ENCODE measurements around the gene SYNGAP1. TPM values are rescaled to one million over a fixed set of nuclear protein-coding genes. Genes with fewer than 3 reads are reported as not detected.

SYNGAP1 gene
- total RNA-seq, 1 donor from 2014 or later = 6.5 TPM

GRCh38 chr6:33430991-33431879 is 11.4 kb downstream of the SYNGAP1 start:
- Histone ChIP-seq H3K4me3 (peak overlapping the region; percentile 27), H3K4me1 (peaks cover 73% of the 10 kb centered on the region), H3K27me3 (ENCODE audit: low read depth) (no peaks in the 10 kb centered on the region), H3K36me3 (peaks cover 13% of the 10 kb centered on the region), H3K27ac (replicated peaks) (no peak overlapping the region), H3K9me3 (replicated peaks) (no peaks in the 10 kb centered on the region)
- intact Hi-C loops (cut with micrococcal nuclease) = no loop called here
- TF ChIP-seq, protein P1, sequence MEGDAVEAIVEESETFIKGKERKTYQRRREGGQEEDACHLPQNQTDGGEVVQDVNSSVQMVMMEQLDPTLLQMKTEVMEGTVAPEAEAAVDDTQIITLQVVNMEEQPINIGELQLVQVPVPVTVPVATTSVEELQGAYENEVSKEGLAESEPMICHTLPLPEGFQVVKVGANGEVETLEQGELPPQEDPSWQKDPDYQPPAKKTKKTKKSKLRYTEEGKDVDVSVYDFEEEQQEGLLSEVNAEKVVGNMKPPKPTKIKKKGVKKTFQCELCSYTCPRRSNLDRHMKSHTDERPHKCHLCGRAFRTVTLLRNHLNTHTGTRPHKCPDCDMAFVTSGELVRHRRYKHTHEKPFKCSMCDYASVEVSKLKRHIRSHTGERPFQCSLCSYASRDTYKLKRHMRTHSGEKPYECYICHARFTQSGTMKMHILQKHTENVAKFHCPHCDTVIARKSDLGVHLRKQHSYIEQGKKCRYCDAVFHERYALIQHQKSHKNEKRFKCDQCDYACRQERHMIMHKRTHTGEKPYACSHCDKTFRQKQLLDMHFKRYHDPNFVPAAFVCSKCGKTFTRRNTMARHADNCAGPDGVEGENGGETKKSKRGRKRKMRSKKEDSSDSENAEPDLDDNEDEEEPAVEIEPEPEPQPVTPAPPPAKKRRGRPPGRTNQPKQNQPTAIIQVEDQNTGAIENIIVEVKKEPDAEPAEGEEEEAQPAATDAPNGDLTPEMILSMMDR (IDR thresholded peaks at IDR 0.05; ENCODE audit: borderline replicate concordance) = no peak
- peak; percentile 47 for DNase-seq

DNA sequence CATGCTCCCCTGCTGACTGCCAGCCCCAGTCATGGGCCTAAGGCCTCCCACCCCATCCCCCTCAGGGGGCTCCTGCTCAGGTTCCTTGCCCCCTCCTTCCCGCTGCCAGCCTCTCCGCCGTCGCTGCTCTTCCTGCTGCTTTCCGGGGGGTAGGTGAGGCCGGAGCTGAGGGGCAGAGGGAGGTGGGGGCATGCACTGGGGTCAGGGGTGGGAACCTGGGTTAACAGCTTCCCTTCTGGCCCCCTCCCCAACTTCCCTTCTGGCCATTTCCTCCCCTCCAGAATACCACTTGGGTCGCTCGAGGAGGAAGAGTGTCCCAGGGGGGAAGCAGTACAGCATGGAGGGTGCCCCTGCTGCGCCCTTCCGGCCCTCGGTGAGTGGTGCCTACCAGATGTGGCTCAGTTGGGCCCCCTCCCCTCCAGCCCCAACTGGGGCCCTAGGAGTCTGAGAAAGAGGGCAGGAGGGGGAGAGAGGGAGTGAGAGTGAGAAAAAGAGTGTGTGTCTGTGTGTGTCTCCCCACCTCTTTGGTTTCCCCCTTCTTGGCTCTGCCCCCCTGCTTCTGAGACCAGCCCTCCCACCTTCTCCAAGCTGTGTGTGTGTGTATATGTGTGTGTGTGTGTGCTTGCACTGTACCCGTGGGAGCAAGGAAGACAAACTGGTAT is 12.1 kb downstream of the SYNGAP1 start:
- Histone ChIP-seq H3K27ac (replicated peaks) (no peak overlapping the region), H3K4me1 (peaks cover 65% of the 10 kb centered on the region), H3K9me3 (replicated peaks) (no peaks in the 10 kb centered on the region), H3K27me3 (ENCODE audit: low read depth) (no peaks in the 10 kb centered on the region), H3K36me3 (peaks cover 21% of the 10 kb centered on the region), H3K4me3 (no peak overlapping the region)
- DNase-seq = no peak
- intact Hi-C loops (cut with micrococcal nuclease) = no loop called here
- TF ChIP-seq, protein P1 (IDR thresholded peaks at IDR 0.05; ENCODE audit: borderline replicate concordance) = no peak

- Histone ChIP-seq H3K4me1 (peaks cover 60% of the 10 kb centered on the region), H3K27ac (replicated peaks) (peak overlapping the region; percentile 24), H3K36me3 (peaks cover 26% of the 10 kb centered on the region), H3K9me3 (replicated peaks) (no peaks in the 10 kb centered on the region), H3K4me3 (no peak overlapping the region), H3K27me3 (ENCODE audit: low read depth) (no peaks in the 10 kb centered on the region)
- intact Hi-C loops (cut with micrococcal nuclease) = no loop called here
- TF ChIP-seq, protein P1 (IDR thresholded peaks at IDR 0.05; ENCODE audit: borderline replicate concordance) = no peak
- no peak for DNase-seq
Observed at GRCh38 chr6:33432546-33432945, 12.7 kb downstream of the SYNGAP1 start.

GRCh38 chr6:33433001-33433543 is 13.2 kb downstream of the SYNGAP1 start:
- H3K36me3 ChIP-seq = peaks cover 31% of the 10 kb centered on the region
- intact Hi-C loops (cut with micrococcal nuclease) = no loop called here
- H3K27ac ChIP-seq (replicated peaks) = peak overlapping the region; percentile 24
- no peaks in the 10 kb centered on the region for H3K9me3 ChIP-seq (replicated peaks)
- TF ChIP-seq, protein P1 (IDR thresholded peaks at IDR 0.05; ENCODE audit: borderline replicate concordance) = no peak
- H3K4me3 ChIP-seq = no peak overlapping the region
- H3K27me3 ChIP-seq (ENCODE audit: low read depth) = no peaks in the 10 kb centered on the region
- no peak for DNase-seq
- H3K4me1 ChIP-seq = peaks cover 59% of the 10 kb centered on the region

DNA sequence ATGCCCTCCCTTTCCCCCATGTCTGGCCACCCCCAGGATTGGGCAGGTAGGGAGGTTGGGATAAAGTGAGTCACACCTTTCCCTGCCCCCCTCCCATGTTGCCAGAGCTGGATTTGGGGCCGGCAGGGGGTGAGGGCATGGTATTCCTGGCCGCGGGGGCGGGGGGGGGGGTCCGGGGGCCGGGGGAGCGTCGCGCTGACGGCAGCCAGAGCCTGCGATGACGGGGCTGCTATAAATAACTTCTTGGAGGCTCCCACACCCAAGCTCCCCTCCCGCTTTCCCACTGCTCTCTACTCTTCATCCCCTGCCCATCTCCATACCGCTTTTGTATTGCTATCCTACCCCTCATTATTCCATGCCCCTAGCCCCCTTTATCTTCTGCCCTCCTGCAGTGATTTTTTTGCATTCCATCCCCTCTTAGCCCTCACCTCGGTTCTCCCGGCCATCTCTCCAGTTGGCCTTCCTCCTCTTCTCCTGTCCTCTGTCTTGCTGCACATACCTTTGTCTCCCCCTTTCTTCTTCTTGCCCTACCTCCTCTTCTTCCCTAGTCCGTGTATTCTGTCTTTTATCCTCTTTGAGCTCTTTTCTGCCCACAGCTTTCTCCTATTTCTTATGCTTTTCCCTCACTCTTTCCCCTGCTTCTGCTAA is 13.8 kb downstream of the SYNGAP1 start:
- intact Hi-C loops (cut with micrococcal nuclease) = no loop called here

More for the DNA sequence above, 13.8 kb downstream of the SYNGAP1 start:
- TF ChIP-seq, protein P1 (IDR thresholded peaks at IDR 0.05; ENCODE audit: borderline replicate concordance) = no peak
- DNase-seq = no peak
- Histone ChIP-seq H3K9me3 (replicated peaks) (no peaks in the 10 kb centered on the region), H3K36me3 (peaks cover 35% of the 10 kb centered on the region), H3K27ac (replicated peaks) (peak overlapping the region; percentile 24), H3K4me1 (peaks cover 53% of the 10 kb centered on the region), H3K27me3 (ENCODE audit: low read depth) (no peaks in the 10 kb centered on the region), H3K4me3 (peak overlapping the region; percentile 17)

Data from left ventricle myocardium inferior (tissue), 1 donor.